Mesodermal cell (in vitro differentiated cells): ENCODE results near the gene PCBP3.

Experiments used
- H3K27ac ChIP-seq: 2 replicates; pipeline ENCODE4 v1.7.0; 2013; ENCODE audit warnings: mild to moderate bottlenecking, low read depth, low read length, moderate library complexity; ENCODE audit not compliant: severe bottlenecking
- H3K36me3 ChIP-seq: 2 replicates; pipeline ENCODE4 v1.7.1; 2013; ENCODE audit warnings: mild to moderate bottlenecking, low read length, moderate library complexity; ENCODE audit not compliant: control insufficient read depth, insufficient read depth
- H3K4me1 ChIP-seq: one replicate; pipeline ENCODE4 v1.7.1; 2013; ENCODE audit warnings: mild to moderate bottlenecking, low read length; ENCODE audit not compliant: insufficient read depth, control insufficient read depth, poor library complexity, severe bottlenecking
- H3K4me3 ChIP-seq: 2 replicates; pipeline ENCODE4 v1.7.0; 2013; ENCODE audit warnings: low read length, control low read depth, mild to moderate bottlenecking; ENCODE audit not compliant: insufficient read depth, poor library complexity, severe bottlenecking; ENCODE audit errors: extremely low read depth
- H3K9me3 ChIP-seq: 2 replicates; pipeline ENCODE4 v1.7.1; 2013; ENCODE audit warnings: mild to moderate bottlenecking, low read length, moderate library complexity; ENCODE audit not compliant: control insufficient read depth
- WGBS, 2 experiments: methylation state at CpG; one replicate each; pipeline ENCODE4 v1.1.5; 2013; ENCODE audit warnings: missing lambda C conversion rate in 2 of 2; ENCODE audit not compliant: insufficient coverage in 2 of 2; 5-methylcytosine and 5-hydroxymethylcytosine counted together

PCBP3 gene

DNA sequence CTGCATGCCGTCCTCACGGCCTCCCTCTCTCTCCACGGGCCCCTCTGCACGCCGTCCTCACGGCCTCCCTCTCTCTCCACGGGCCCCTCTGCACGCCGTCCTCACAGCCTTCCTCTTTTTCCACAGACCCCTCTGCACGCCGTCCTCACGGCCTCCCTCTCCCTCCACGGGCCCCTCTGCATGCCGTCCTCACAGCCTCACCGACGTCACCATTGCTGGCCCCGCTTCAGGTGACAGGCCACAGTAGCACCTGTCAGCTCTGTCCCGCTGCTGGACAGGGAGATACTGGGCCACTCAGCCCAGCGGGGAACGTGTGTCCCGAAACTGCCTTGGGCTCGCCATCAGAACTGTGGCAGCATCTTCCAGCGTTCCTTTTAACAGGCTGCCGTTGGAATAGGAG, 255.3 kb downstream of the PCBP3 start:
- H3K27ac ChIP-seq = no peak overlapping the region
- H3K4me3 ChIP-seq = no peak overlapping the region
- no peaks in the 10 kb centered on the region for H3K36me3 ChIP-seq
- 90 to 97% methylated on average over 18 to 22 of the region's 24 CpGs for WGBS, 2 experiments
- H3K9me3 ChIP-seq = no peaks in the 10 kb centered on the region
- H3K4me1 ChIP-seq = no peaks in the 10 kb centered on the region

DNA sequence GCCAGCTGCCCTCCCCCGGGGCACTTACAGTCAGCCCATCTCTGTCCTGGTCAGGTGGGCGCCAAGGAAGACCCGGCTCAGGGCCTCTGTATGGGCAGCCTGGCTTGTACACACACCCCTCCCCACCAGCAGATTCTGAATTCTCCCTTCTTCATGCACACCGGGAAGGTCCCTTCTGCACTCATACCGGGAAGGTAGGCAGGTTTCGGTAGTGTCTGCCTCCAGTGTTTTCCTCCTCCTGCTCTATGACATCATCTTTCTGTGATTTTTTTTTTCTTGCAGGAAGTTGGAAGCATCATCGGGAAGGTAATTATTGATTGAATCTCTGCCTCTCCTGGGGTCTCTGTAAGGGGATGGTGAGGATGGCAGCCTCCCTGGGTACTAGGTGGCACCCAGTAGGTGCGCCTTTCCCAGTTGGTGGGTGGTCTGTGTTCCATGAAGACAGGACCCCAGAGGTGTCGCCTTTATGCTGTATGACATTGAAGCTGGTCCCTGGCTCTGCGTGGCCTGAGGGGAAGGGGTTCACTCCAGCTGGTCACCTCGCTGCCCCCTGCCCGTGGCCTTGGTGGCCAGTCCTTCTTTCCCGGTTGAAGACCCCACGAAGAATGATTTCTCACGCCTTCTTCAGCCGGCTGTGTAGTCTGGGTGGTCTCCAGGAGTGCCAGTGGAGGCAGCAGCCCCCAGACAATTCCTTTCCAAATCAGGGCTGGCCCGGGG, 255.9 kb downstream of the PCBP3 start:
- no peak overlapping the region for H3K4me3 ChIP-seq

DNA sequence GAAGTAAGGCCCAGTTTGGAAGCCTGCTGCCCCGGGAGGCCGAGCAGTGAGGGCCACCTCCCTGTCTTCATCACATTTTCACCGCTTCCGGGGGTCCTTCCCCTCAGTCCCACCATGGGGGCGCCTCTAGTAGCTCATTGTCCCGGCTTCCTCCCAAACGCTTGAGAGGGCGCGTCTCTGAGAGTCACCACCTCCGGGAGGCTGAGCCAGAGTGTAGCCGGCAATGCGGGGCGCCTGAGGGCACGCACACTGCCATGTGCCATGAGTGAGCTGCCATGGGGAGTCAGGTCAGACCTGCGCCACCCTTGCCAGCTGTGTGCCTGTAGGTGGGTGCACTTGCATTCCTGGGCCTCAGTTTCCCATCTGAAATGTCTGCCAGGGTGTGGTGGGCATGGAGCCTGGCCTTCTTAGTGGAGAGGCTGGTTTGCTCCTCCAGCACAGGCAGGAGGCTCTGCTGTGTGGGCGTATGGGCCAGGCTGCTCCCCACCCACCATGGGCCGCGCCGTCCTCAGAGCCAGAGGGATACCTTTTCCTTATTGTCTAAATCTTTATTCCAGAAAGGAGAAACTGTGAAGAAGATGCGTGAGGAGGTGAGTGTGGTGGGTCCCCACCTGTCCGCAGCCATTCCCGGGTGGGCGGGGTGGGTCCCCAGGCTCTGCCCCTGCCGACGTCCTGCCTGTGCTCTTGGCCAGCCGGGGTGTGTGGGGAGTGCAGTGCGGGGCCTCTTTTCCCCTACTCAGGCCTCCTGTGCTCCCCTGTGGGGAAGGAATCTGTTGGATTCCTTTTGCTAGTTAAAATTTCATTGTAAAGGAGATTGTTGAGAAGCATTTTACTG, 256.7 kb downstream of the PCBP3 start:
- WGBS, 2 experiments = 92 to 94% methylated on average over 20 to 22 of the region's 27 CpGs

More for the DNA sequence above, 255.9 kb downstream of the PCBP3 start:
- Histone ChIP-seq H3K36me3 (no peaks in the 10 kb centered on the region), H3K27ac (no peak overlapping the region), H3K4me1 (no peaks in the 10 kb centered on the region), H3K9me3 (no peaks in the 10 kb centered on the region)
- 89 to 90% methylated on average over 14 of the region's 17 CpGs for WGBS, 2 experiments

GRCh38 chr21:45901061-45901690, 257.7 kb downstream of the PCBP3 start:
- H3K4me1 ChIP-seq = no peaks in the 10 kb centered on the region
- H3K36me3 ChIP-seq = no peaks in the 10 kb centered on the region
- no peaks in the 10 kb centered on the region for H3K9me3 ChIP-seq
- 93 to 95% methylated on average over 11 to 15 of the region's 15 CpGs for WGBS, 2 experiments
- H3K27ac ChIP-seq = no peak overlapping the region
- H3K4me3 ChIP-seq = no peak overlapping the region

More for the DNA sequence above, 256.7 kb downstream of the PCBP3 start:
- no peaks in the 10 kb centered on the region for H3K4me1 ChIP-seq
- no peak overlapping the region for H3K27ac ChIP-seq
- H3K36me3 ChIP-seq = no peaks in the 10 kb centered on the region
- H3K4me3 ChIP-seq = no peak overlapping the region
- H3K9me3 ChIP-seq = no peaks in the 10 kb centered on the region

DNA sequence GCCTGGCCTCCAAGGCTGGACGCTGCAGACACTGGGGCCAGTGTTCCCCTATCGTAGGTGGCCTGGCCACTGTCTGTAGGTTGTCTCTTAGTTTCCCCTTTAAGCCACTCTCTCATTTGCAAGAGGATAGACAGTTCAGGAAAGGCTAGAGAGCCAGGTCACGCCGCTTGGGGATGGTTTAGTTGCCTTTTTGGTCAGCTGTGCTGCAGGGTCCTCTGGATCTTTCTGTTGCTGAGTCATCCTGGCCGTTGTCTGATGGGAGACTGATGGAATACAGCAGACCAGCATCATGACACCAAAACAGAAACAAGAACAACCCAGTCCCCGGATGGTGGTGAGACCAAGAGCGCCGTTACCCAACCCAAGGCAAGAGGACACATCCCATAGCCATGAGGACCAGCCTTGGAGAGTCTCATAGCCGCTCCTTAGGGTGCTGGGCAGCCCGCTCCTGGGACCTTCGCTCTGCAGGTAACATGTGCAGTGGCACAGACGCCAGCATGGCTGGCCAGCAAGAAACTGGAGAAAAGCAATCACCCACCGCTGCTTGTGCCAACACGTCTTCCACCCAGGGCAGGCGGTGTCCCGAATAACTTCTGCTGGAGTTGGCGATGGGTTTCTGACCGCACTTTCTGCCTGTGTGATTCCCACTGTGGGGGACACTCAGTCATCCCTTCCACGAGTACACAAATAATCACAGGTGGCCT, 258.9 kb downstream of the PCBP3 start:
- no peaks in the 10 kb centered on the region for H3K36me3 ChIP-seq
- H3K27ac ChIP-seq = no peak overlapping the region
- H3K4me3 ChIP-seq = no peak overlapping the region
- H3K9me3 ChIP-seq = no peaks in the 10 kb centered on the region
- no peaks in the 10 kb centered on the region for H3K4me1 ChIP-seq
- WGBS, 2 experiments = 91 to 92% methylated on average over 11 to 13 of the region's 19 CpGs

DNA sequence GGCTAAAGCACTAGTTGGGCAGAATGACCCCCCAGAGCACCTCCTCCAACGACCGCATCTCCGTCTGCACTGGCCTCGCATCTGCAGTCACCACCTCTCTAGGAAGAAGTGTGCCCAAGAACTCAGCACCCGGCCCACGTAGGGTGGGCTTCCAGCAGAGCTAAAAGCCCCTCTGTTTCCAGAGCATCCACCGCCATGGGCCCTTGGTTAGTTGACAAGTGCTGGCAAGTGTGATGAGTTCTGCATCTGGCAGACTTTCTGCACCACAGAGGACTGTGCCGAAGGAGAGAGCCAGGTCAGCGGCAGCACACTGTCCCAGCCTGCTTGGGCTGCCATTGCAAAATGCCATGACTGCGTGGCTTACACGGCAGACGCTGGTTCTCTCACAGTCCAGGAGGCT, 261.7 kb downstream of the PCBP3 start:
- Histone ChIP-seq H3K27ac (no peak overlapping the region), H3K4me1 (no peaks in the 10 kb centered on the region), H3K4me3 (no peak overlapping the region), H3K36me3 (no peaks in the 10 kb centered on the region), H3K9me3 (no peaks in the 10 kb centered on the region)
- WGBS, 2 experiments = 89 to 91% methylated on average over 12 of the region's 12 CpGs

DNA sequence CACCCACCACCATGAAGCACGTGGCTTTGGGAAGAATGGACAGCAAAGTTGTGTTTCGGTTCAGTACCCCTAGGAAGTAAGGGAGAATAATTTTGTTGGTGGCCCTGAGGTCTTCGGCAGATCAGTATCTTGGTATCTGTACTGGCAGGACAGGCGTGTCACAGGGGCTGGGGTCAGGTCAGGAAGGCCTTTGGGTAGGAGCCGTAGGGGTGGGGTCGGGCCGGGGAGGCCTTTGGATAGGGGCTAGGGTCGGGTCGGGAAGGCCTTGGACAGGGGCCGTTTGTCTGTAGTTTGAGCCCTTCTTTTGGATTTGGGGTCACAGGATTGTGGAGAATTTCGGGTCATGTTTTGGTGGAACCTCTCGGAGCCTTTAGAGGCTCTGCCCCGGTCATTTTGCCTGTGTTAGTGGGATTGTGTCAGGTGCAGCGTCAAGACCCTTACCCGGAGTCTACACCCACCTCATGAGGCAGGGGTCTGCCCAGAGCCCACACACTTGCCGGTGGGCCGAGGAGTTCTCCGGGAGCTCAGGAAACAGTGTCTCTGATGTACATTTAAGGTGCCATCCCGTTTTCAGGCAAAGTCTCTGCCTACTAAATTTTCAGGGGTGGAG, 262.8 kb downstream of the PCBP3 start:
- no peaks in the 10 kb centered on the region for H3K4me1 ChIP-seq
- H3K9me3 ChIP-seq = no peaks in the 10 kb centered on the region
- no peak overlapping the region for H3K27ac ChIP-seq
- H3K36me3 ChIP-seq = no peaks in the 10 kb centered on the region
- no peak overlapping the region for H3K4me3 ChIP-seq
- 90 to 91% methylated on average over 15 to 16 of the region's 19 CpGs for WGBS, 2 experiments

DNA sequence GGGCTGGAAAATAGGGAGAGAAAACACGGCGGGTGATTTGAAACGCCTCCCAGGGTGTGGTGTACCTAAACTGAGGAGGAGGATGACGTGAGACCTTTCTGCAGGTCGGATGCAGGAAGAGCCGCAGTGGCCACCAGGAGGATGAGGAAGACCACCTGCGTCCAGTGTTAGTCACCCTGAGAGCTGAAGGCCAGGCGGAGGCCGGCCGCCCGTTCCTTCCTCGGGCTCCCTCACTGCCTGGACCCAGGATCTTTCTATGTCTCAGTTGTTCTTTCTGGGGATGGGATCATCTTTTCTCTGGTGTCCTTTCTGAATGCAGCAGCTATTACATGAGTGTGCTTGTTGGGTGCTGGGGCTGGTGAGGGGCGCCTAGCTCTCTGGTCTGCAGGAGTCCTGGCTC, 263.3 kb downstream of the PCBP3 start:
- WGBS, 2 experiments = 95 to 97% methylated on average over 10 to 11 of the region's 13 CpGs
- H3K9me3 ChIP-seq = no peaks in the 10 kb centered on the region

GRCh38 chr21:45908536-45909237, 265.2 kb downstream of the PCBP3 start:
- H3K9me3 ChIP-seq = no peaks in the 10 kb centered on the region
- 90 to 95% methylated on average over 19 to 27 of the region's 27 CpGs for WGBS, 2 experiments
- H3K4me1 ChIP-seq = no peaks in the 10 kb centered on the region
- no peaks in the 10 kb centered on the region for H3K36me3 ChIP-seq
- no peak overlapping the region for H3K4me3 ChIP-seq
- no peak overlapping the region for H3K27ac ChIP-seq

More for the DNA sequence above, 263.3 kb downstream of the PCBP3 start:
- H3K27ac ChIP-seq = no peak overlapping the region
- H3K4me3 ChIP-seq = no peak overlapping the region
- no peaks in the 10 kb centered on the region for H3K4me1 ChIP-seq
- no peaks in the 10 kb centered on the region for H3K36me3 ChIP-seq
